Liver (tissue), 3 donors: ENCODE measurements around the gene CSTPP1.

ENCODE experiments used
- CTCF ChIP-seq: fragments of 150-350 bp; IDR thresholded peaks from 2 replicates; pipeline ENCODE4 v1.5.1; 2017; ENCODE audit warnings: improper control_type of control experiment, low read depth, low read length; ENCODE audit not compliant: missing input control
- EGR1 ChIP-seq, 2 donors: IDR thresholded peaks; 2 replicates each; pipeline ENCODE4 v1.6.1; 2016 to 2018; ENCODE audit warnings: antibody characterized with exemption in 2 of 2, low read depth in 2 of 2
- FOXA1 ChIP-seq: IDR thresholded peaks from 2 replicates; pipeline ENCODE4 v1.6.1; 2016; ENCODE audit warnings: antibody characterized with exemption
- GABPA ChIP-seq, 2 donors: IDR thresholded peaks in 1 of 2; conservative IDR thresholded peaks in 1 of 2; 2 replicates each; pipeline ENCODE4 v1.6.1; 2016; ENCODE audit warnings: antibody characterized with exemption in 2 of 2, mild to moderate bottlenecking in 1 of 2, moderate library complexity in 1 of 2
- JUND ChIP-seq, 2 donors: IDR thresholded peaks; 2 replicates each; pipeline ENCODE4 v1.6.1; 2016; ENCODE audit warnings: antibody characterized with exemption in 2 of 2
- RAD21 ChIP-seq, 2 donors: IDR thresholded peaks; 2 replicates each; pipeline ENCODE4 v1.6.1; 2016; ENCODE audit warnings: antibody characterized with exemption in 2 of 2, mild to moderate bottlenecking in 2 of 2
- REST ChIP-seq: IDR thresholded peaks from 2 replicates; pipeline ENCODE4 v1.6.1; 2016; ENCODE audit warnings: antibody characterized with exemption, mild to moderate bottlenecking
- RXRA ChIP-seq, 2 donors: IDR thresholded peaks; 2 replicates each; pipeline ENCODE4 v1.6.1; 2017 to 2018; ENCODE audit warnings: antibody characterized with exemption in 2 of 2, mild to moderate bottlenecking in 1 of 2
- SP1 ChIP-seq: IDR thresholded peaks from 2 replicates; pipeline ENCODE4 v1.6.1; 2018; ENCODE audit warnings: antibody characterized with exemption, mild to moderate bottlenecking
- TAF1 ChIP-seq: conservative IDR thresholded peaks from 2 replicates; pipeline ENCODE4 v1.6.1; 2016; ENCODE audit warnings: antibody characterized with exemption, mild to moderate bottlenecking
- YY1 ChIP-seq: IDR thresholded peaks from 2 replicates; pipeline ENCODE4 v1.6.1; 2016; ENCODE audit warnings: antibody characterized with exemption, mild to moderate bottlenecking
- TF ChIP-seq, protein P1 (sequence below): IDR thresholded peaks from 2 replicates; pipeline ENCODE4 v1.6.1; 2016; ENCODE audit warnings: antibody characterized with exemption
- TF ChIP-seq, protein P2 (sequence below): IDR thresholded peaks from 2 replicates; pipeline ENCODE4 v1.6.1; 2016; ENCODE audit warnings: antibody characterized with exemption
- donor health status: healthy.
- donor health status: healthy.

DNA sequence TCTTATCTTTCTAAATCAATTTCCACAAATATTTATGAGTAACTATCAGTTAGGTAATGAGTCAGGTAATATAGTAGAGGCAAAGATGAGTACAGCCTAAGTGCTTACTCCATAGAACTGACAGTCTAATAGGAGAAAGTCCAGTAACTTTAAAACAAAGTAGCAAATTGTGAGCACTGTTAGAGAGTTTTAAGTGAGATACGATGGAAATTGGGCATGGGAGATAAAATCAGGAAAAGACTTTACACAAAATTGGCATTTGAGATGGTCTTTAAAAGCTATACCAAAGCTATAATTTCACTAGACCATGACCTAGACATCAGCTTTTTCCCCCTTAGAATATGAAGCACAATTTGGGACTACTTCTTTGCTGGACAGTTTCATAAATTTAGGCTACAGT is 113.7 kb downstream of the CSTPP1 start:
- TF ChIP-seq RAD21 (IDR thresholded peaks at IDR 0.05) (no peak), CTCF (no peak), EGR1 (IDR thresholded peaks at IDR 0.05; ENCODE audit: low read depth in 2 of 2) (no peak), REST (no peak), YY1 (no peak), JUND (IDR thresholded peaks at IDR 0.05) (no peak), SP1 (no peak), GABPA (IDR thresholded peaks at IDR 0.05 in 1 of 2, conservative IDR thresholded peaks at IDR 0.05 in 1 of 2) (no peak), TAF1 (no peak), RXRA (IDR thresholded peaks at IDR 0.05) (no peak), FOXA1 (no peak)
- TF ChIP-seq, protein P1, sequence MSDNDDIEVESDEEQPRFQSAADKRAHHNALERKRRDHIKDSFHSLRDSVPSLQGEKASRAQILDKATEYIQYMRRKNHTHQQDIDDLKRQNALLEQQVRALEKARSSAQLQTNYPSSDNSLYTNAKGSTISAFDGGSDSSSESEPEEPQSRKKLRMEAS: no peak
- TF ChIP-seq, protein P2, sequence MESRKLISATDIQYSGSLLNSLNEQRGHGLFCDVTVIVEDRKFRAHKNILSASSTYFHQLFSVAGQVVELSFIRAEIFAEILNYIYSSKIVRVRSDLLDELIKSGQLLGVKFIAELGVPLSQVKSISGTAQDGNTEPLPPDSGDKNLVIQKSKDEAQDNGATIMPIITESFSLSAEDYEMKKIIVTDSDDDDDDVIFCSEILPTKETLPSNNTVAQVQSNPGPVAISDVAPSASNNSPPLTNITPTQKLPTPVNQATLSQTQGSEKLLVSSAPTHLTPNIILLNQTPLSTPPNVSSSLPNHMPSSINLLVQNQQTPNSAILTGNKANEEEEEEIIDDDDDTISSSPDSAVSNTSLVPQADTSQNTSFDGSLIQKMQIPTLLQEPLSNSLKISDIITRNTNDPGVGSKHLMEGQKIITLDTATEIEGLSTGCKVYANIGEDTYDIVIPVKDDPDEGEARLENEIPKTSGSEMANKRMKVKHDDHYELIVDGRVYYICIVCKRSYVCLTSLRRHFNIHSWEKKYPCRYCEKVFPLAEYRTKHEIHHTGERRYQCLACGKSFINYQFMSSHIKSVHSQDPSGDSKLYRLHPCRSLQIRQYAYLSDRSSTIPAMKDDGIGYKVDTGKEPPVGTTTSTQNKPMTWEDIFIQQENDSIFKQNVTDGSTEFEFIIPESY: no peak
